ENCODE data around the gene CRY2. TPM values are rescaled to one million over a fixed set of nuclear protein-coding genes. Genes with fewer than 3 reads are reported as not detected.

CRY2 gene
- polyA plus RNA-seq, 3 donors: 25.2 to 28.8 (median 27.9) TPM

GRCh38 chr11:45846174-45846675 lies 1.1 kb upstream of the CRY2 start:
- no peak for DNase-seq (ENCODE audit: low read depth in 3 of 3, low spot score in 2 of 3)

DNA sequence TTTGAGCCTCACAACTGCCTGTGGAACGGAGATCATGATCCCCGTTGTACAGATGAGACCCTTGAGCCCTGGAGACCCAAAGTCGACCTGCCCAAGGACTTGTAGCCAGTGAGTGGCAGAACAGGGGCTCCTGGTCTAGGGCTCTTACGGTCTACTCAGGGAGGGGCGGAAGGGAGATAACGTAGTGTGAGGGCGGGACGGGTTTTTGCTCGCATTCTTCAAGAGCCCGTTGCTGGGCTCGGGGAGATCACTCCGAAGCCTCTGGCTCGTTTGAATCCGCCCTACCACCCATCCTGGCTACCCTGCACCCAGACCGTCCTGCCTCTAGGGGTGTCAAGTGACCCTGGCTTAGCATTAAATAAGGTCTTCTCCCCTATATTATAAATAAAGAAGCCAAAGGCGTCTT lies 639 bp downstream of the CRY2 start:
- DNase-seq (ENCODE audit: low read depth in 3 of 3, low spot score in 2 of 3): peak in 1 of 3 donors; percentile 44

DNA sequence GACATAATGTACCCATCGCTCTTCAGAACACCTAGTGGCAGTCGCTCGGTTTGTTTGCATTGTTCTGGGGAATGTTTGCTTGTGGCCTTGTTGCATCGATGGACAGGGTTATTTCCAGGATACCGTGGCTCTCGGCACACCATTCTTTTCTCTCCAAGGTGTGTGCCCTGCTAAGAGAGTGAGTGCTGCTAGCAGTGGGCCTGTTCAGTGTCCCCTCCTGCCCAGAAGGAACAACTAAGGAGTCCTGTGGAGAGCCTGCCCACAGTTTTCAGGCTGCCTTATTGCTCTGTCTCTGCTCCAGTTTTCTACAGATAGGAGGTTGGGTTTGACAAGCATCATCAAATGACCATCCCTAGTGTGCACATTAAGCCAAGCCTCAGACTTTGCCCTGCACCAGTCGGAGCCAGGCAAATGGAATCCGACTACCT lies 1.4 kb downstream of the CRY2 start:
- no peak for DNase-seq (ENCODE audit: low read depth in 3 of 3, low spot score in 2 of 3)

DNA sequence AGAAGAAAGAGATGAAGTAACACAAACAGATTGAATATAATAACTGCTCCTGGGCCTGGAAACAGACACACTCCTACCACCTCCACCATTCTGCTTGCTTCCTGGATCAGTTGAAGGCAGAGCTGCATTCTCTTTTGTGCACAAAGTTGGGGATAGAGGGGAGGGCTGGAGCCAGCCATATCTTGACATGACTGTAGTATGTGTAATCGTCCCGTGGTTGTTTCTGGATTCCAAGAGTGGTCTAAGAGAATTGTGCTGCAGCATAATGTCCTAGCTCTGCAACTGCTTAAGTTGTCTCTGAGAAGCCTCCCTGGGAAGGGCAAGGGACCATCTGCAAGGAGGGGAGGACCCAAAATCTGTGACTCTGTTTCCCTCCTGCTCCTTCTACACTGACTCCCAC lies 3.2 kb downstream of the CRY2 start:
- DNase-seq (ENCODE audit: low read depth in 3 of 3, low spot score in 2 of 3): no peak

DNA sequence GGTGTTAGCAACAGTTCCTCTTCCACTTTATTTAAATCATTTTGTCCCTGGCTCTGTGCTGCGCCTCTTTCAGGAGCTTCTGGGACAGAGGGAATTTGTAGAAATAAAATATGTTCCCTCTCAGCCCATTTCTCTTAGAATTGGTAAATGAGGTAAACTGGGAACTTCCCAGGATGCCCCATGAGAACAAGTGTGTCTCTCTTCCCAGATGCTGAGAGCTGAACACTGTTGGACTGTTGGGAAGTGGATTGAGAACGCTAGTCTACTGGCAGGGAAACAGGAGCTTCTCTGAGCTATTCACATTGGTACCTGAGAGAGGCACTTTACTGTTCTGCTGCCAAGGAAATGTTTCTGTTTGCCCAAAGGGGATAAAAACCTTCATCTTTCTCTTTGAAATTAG lies 4.0 kb downstream of the CRY2 start:
- no peak for DNase-seq (ENCODE audit: low read depth in 3 of 3, low spot score in 2 of 3)

DNA sequence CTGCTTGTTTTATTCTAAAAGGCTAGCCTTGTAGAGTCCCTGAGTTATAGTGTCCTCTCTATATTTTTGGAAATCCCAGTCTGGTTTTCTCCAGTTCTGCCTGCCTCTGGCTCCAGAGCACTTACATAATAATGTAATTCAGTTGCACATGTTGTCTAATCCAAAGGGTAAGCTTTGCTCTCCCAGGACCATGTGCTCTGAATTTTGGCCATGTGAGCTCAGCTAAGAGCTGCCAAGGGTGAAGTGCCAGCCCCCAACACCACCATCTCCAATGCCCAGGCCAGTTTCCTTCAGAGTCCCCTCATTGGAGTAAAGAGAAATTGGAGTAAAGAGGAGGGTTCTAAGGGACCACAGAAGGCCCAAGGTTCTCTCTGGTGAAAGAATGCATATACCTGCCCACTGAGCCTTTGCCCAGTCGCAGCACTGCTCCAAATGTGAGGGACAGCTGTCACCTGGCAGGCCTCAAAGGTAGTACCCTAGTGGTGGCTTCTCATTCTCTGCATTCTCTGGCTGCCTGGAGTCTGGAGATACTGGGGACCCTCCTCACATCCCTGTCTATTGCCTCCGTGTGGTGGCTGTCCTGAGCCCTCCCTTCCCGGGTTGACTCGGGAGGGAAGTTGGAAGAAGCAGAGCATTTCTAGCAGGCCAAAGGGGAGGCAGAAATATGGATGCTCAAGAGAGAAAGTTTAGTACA lies 4.9 kb downstream of the CRY2 start:
- no peak for DNase-seq (ENCODE audit: low read depth in 3 of 3, low spot score in 2 of 3)

DNA sequence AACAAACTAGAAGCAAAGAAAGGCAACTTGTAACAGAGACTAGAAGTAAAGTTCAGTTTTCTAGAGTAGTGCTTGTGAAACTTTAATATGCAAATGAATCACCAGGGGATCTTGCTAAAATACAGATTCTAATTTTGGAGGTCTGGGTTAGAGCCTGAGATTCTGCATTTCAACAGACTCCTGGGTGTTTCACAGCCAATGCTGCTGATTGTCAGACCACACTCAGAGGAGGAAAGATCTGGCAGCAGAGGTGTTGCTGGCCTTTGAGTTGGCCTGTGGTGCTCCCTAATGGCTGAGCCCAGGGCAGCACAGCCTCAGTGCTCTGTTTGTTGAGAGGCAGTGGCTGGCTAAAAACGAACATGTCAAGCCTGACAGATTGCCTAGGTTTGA lies 5.4 kb downstream of the CRY2 start:
- DNase-seq (ENCODE audit: low read depth in 3 of 3, low spot score in 2 of 3): no peak

DNA sequence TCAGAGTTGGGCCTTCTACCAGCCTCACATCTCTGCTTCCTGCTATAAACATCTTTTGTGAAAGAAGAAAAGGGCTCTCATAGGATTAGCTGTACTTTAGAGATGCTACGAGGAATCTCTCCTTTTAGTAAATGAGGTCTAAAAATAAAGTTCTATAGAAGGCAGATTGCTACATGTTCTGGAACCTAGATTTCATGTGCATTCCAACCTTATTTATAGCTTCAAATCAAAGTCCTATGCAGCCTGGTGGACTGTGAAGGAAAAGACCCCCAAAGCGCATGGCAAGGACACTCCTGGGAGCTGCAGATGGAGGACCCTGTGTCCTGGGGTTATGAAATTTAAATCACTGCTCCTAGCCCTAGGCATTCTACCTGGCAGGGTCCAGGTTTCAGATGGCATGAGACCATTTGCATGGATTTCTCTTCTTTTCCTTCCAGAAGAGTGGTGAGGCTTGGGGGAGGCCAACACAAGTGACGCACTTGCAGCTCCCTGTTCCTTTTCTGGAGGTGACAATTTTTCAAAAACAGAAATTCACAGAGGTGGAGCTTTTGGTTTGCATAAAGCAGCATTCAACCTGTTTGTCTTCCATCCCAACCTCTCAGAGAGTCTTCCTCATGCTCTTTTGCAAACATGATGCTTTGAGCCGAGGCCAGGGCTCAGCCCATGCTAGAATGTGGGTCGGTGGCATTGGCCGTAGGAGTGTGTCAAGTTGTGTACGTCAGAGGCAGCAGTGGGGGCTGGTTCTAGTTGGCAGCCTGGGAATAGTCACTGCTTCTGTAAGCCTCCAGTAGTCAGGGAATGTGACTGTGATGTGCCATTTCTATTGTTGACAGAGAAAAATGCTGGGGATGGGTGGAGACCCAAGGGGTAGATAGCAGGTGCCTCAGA lies 6.3 kb downstream of the CRY2 start:
- no peak for DNase-seq (ENCODE audit: low read depth in 3 of 3, low spot score in 2 of 3)

- no peak for DNase-seq (ENCODE audit: low read depth in 3 of 3, low spot score in 2 of 3)
Measured at GRCh38 chr11:45855308-45855707, 8.0 kb downstream of the CRY2 start.

- no peak for DNase-seq (ENCODE audit: low read depth in 3 of 3, low spot score in 2 of 3)
Measured at GRCh38 chr11:45856044-45856468, 8.8 kb downstream of the CRY2 start.

GRCh38 chr11:45857961-45858474 lies 10.7 kb downstream of the CRY2 start:
- DNase-seq (ENCODE audit: low read depth in 3 of 3, low spot score in 2 of 3): no peak

- no peak for DNase-seq (ENCODE audit: low read depth in 3 of 3, low spot score in 2 of 3)
Measured at GRCh38 chr11:45858751-45859398, 11.6 kb downstream of the CRY2 start.

DNA sequence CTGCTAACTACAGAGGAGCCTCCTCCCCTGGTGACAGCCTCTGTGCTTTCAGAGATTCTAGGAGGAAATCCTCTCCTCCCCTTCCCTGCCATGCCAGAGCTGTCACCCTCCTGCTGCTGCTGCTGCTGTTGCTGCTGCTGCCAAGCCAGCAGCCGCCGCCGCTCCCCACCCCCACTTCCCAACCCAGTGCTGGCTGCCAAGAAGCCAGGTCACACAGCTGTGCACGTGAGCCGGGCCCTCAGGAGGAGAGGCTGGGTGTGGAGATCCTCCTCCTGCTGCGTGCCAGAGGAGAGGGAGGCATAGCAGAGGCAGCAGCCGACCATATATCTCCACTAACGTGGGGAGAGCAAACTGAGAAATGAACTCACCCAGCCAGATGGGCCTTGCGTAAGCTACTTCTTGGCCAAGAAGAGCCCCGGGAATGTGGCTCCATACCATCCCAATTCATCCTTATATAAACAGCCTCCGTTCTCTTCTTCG lies 12.4 kb downstream of the CRY2 start:
- DNase-seq (ENCODE audit: low read depth in 3 of 3, low spot score in 2 of 3): no peak

DNA sequence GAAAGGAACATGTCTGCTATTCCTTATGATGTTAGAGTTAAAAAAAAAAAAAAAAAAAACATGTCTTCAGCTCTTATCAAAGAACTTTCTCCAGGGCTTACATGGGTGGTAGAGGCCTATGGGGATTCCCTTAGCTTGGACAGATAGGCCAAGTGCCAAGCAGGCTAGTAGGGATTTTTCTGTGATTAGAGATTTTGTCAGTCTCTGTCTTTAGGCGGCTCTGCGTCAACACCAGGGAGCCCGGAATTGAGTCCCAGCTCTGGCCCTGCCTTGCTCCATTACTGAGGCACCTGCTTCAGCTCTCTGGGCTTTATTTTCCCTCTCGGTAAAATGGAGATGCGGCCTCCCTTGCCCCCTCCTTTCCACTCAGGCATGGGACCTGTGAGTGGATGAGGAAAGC lies 13.1 kb downstream of the CRY2 start:
- DNase-seq (ENCODE audit: low read depth in 3 of 3, low spot score in 2 of 3): no peak

- no peak for DNase-seq (ENCODE audit: low read depth in 3 of 3, low spot score in 2 of 3)
Measured at GRCh38 chr11:45860764-45861510, 13.7 kb downstream of the CRY2 start.

- DNase-seq (ENCODE audit: low read depth in 3 of 3, low spot score in 2 of 3): no peak
Measured at GRCh38 chr11:45864041-45864440, 16.8 kb downstream of the CRY2 start.

DNA sequence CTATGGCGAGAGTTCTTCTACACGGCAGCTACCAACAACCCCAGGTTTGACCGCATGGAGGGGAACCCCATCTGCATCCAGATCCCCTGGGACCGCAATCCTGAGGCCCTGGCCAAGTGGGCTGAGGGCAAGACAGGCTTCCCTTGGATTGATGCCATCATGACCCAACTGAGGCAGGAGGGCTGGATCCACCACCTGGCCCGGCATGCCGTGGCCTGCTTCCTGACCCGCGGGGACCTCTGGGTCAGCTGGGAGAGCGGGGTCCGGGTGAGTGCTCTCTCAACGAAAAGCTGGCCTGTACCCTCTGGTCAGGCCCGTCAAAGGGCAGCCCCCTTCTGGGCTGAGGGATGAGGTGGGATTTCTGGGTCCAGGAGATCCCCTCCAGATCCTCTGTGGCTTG lies 22.3 kb downstream of the CRY2 start:
- no peak for DNase-seq (ENCODE audit: low read depth in 3 of 3, low spot score in 2 of 3)

- DNase-seq (ENCODE audit: low read depth in 3 of 3, low spot score in 2 of 3): no peak
Measured at GRCh38 chr11:45870706-45871105, 23.4 kb downstream of the CRY2 start.

GRCh38 chr11:45871638-45872037 lies 24.4 kb downstream of the CRY2 start:
- no peak for DNase-seq (ENCODE audit: low read depth in 3 of 3, low spot score in 2 of 3)

DNA sequence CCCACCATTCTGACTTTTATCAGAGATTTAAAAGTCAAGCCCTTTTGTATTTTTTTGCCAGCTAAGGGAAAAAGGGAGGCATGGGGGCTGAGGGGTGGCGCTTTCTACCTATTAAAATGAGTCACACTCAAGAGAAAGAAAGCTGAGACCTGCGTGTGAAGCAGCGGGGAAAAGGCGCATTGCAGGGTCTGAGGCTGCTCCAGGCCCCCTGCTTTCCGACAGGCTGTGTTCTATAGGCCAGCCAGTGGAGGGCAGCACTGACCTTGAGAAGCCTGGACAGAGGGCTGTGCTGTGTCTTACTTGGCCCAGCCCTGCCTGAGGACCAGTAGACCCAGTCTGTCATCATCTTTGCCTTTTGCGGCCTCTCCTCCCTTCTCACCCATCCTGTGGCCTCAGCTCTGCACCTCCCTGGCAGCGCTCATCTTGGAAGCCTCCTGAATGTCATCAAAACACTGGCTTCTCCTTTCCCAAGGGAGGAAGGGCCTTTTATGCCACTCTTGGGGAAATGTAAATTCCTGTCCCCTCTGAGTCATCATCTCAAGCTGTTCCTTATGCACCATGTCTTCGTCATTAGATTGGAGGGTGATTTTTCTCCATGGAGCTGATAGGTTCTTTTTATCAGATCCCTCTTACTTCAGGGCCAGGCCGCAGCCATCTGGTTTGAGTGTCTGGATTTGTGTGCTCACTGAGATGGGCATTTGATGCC lies 25.5 kb downstream of the CRY2 start:
- DNase-seq (ENCODE audit: low read depth in 3 of 3, low spot score in 2 of 3): no peak

Measured in right renal cortex interstitium (tissue), 3 donors.